AG04450 (cell line): ENCODE measurements around the gene HSPB8. TPM values are rescaled to one million over a fixed set of nuclear protein-coding genes. Genes with fewer than 3 reads are reported as not detected.

Experiments
- CTCF ChIA-PET: fragments of 300-600, 350-600 bp; formaldehyde crosslinking; extraction: SDS; loops from one replicate; lab custom pipeline; 2022; ENCODE audit warnings: antibody characterized with exemption, inconsistent platforms; lab: Charles Lee
- POLR2A ChIA-PET: fragments of 350-600 bp; formaldehyde crosslinking; extraction: SDS; loops from one replicate; lab custom pipeline; 2021; ENCODE audit warnings: antibody characterized with exemption, inconsistent platforms; lab: Yijun Ruan, JAX
- DNase-seq: peaks from one replicate; pipeline ENCODE4 v3.0.0-alpha.2; 2011; ENCODE audit warnings: low read depth, low spot score
- H3K27ac ChIP-seq: one replicate; pipeline ENCODE4 v1.5.1; 2012; ENCODE audit warnings: low read depth, low read length, control low read depth
- H3K27me3 ChIP-seq: one replicate; pipeline ENCODE4 v1.6.0; 2012; ENCODE audit warnings: low read length; ENCODE audit not compliant: control insufficient read depth, insufficient read depth
- H3K4me3 ChIP-seq: 2 replicates; pipeline ENCODE4 v1.5.1; 2011; ENCODE audit warnings: mild to moderate bottlenecking, low read depth, low read length, control low read depth
- H3K9me3 ChIP-seq: 2 replicates; pipeline ENCODE4 v1.5.1; 2012; ENCODE audit warnings: low read length; ENCODE audit not compliant: control insufficient read depth, insufficient read depth
- CTCF ChIP-seq: IDR thresholded peaks from 2 replicates; pipeline ENCODE4 v1.5.1; 2011; ENCODE audit warnings: low read depth, low read length, control low read depth, inconsistent platforms
- polyA plus RNA-seq: library from polyadenylated mRNA; depleted of rRNA; stranded (reverse); fragments of >200 nt; gene quantifications from 2 replicates; pipeline ENCODE4 v1.2.3, GENCODE V29; 2011

The HSPB8 gene
- polyA plus RNA-seq, 1 experiment = 34.3 TPM

DNA sequence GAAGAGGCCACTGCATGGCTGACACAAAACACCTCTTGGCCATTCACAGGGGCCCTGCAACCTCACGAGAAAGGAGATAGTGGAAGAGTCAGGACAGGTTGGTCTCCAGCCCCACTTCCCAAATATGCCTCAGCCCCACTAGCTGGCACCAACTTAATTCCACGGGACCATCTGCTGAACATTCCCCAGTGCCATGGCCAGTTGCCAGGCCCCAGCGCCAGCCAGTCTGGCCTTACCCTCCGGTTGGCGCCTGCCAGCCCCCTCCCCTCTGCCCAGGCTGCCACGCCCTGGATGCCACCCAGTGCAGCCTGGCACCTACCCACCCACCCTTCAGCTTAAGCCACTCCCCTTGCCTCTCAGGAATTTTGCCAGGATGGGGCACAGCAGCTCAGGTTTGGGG, 21.2 kb upstream of the HSPB8 start:
- Histone ChIP-seq H3K4me3 (no peak overlapping the region), H3K27me3 (peaks cover 3% of the 10 kb centered on the region), H3K27ac (no peak overlapping the region), H3K9me3 (peaks cover 13% of the 10 kb centered on the region; the same call in 1 of the 2 replicates)
- ChIA-PET CTCF (no interaction called here), POLR2A (no interaction called here)
- TF ChIP-seq CTCF = no peak
- DNase-seq = no peak

GRCh38 chr12:119157978-119158377, 20.8 kb upstream of the HSPB8 start:
- ChIA-PET POLR2A (no interaction called here), CTCF (no interaction called here)
- no peak for TF ChIP-seq CTCF
- peaks cover 13% of the 10 kb centered on the region; the same call in 1 of the 2 replicates for H3K9me3 ChIP-seq
- H3K27me3 ChIP-seq = peaks cover 3% of the 10 kb centered on the region
- DNase-seq = no peak
- no peak overlapping the region for H3K27ac ChIP-seq
- H3K4me3 ChIP-seq = no peak overlapping the region

- no peak for DNase-seq
- CTCF ChIA-PET = no interaction called here
- Histone ChIP-seq H3K27me3 (peaks cover 3% of the 10 kb centered on the region), H3K4me3 (no peak overlapping the region), H3K9me3 (peaks cover 13% of the 10 kb centered on the region; the same call in 1 of the 2 replicates), H3K27ac (peak overlapping the region; percentile 21)
- no peak for TF ChIP-seq CTCF
- POLR2A ChIA-PET = no interaction called here
Measured at GRCh38 chr12:119158402-119158801, 20.3 kb upstream of the HSPB8 start.

DNA sequence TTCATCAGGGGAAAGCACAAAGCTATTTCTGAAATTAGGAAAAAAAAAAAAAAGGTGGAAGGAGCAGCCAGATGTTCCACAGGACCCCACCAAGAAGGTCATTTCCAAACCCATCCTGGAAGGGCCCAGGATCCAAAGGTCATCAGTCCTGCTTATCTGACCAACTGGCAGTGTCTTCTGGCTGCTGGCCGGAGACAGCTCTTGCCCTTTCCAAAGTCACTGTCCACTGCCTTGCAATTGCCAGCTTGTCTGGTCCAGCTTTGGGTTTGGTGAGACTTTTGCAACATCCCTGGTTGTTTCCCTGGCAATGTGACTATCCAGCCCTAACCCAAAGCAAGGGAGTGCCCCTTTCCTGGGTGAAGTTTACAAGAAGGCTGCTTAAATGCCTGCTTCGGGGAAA, 18.9 kb upstream of the HSPB8 start:
- no peak overlapping the region for H3K27ac ChIP-seq
- H3K4me3 ChIP-seq = no peak overlapping the region
- POLR2A ChIA-PET = no interaction called here
- CTCF ChIA-PET = no interaction called here
- H3K9me3 ChIP-seq = peaks cover 5% of the 10 kb centered on the region; the same call in 1 of the 2 replicates
- DNase-seq = no peak
- peaks cover 5% of the 10 kb centered on the region for H3K27me3 ChIP-seq
- TF ChIP-seq CTCF = no peak

DNA sequence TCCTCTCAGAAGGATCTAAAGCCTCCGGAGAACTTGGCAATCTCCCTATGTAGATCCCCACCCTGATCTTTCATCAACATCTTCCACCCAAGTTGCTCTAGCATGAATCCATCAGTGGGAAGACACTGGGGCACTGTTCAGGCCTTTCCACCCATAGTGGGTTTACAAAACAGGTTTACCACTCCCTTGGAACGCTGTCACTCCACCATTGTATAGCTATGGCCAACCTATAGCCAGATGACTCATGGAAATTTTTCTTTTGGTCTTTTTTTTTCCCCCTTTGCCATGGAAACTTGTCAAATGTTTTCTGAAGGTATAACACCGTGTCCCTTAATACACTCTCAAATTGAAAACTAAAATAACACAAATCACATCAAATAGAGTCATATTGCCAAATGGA, 10.8 kb upstream of the HSPB8 start:
- Histone ChIP-seq H3K4me3 (no peak overlapping the region), H3K27ac (no peak overlapping the region), H3K27me3 (peaks cover 7% of the 10 kb centered on the region), H3K9me3 (no peaks in the 10 kb centered on the region)
- ChIA-PET CTCF (interaction anchor here (1.2 kb wide), 1 partner anchor 245 kb away, joined by 4 read pairs; no protein-coding TSS in a partner anchor), POLR2A (interaction anchor here (1.3 kb wide), 1 partner anchor 11 kb away, joined by 3 read pairs; the partner anchor contains the start of gene HSPB8)
- DNase-seq = no peak
- TF ChIP-seq CTCF = no peak
